GM18873 (cell line): Measurements from ENCODE around the gene SPEG.

Experiments
- ATAC-seq: cut with Tn5 transposase; IDR thresholded peaks from one replicate; pipeline ENCODE4 v1.9.1; 2021; ENCODE audit warnings: mild to moderate bottlenecking, moderate library complexity, moderate number of reproducible peaks; ENCODE audit not compliant: unreplicated experiment, low FRiP score

The SPEG gene

DNA sequence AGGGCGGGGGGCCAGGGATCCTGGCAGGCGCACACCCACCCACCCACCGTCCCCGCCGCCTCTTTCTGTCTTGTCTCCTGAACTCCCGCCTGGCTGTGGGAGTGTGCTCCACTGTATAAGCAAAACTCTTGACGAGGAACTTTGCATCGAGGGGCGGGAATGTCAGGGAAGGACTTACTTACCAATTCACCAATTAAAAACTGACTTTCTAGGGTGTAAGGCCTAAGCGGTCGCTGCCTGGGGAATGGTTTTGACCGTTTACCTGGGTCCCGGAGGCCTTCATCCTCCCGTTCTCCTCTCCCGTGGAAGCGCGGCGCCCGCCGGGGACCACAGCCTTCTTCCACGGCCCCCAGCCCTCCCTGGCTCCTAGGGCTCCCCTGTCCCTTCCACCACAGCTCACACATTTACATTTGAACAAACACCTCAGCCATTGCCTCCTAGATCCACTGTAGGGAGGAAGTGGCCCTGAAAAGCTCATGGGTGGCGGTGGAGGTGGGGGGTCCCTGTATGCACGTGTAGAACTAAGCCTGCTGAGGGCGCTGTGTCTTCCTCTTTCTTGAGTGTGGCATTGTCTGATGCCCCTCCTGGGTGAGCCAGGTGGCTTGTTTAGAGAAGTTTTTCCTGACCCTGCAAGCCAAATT is 88.5 kb downstream of the SPEG start:
- ATAC-seq, result no peak

DNA sequence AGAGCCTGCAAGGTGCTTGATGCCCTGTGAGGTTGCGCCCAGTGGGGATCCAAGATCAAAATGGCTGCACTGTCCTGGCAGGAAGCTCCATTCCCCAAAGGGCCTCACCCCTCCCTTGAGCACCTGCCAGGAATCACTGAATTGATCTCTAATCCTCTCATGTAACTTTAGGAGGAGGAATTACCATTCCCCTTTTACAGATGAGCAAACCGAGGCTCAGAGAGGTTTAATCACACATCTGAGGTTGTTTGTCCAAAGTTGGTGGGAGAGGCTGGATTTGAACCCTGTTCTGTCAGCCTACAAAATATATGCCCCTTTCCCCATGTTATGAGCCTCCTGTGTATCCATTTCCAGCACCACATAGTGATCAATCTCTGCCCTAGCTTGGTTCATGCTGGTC is 90.2 kb downstream of the SPEG start:
- ATAC-seq, result no peak

DNA sequence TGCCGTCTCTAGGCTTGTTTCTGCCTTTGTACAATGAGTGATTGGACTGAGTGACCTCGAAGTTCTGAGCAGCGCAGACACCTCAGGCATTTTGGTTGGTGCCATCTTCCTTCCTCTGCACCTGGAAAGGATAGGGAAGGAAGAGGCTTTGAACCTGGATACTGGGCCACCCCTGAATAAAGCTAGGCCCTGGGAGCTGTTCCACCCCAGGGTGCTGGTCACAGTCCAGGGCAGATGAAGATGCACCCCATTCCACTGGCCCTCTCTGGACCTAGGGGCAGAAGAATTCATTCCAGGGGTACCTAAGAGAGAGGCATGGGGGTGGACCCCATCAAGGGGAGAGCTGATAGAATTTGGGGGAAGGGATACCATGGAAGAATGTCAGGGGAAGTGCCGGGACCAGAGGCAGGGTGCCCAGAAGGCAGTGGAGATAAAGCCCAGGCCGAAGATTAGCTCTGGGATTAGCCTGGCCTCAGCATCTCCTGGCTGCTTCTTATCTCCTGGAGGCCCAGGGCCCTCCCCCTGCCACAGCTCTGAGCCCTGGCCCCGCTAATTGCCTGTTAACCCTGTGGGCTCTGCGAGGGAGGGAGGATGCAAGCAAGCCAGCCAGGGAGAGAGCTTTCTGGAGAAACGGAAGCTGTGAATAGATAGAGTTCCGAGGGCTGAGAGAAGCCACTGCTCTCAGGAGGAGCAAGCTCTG is 91.0 kb downstream of the SPEG start:
- ATAC-seq, result no peak

DNA sequence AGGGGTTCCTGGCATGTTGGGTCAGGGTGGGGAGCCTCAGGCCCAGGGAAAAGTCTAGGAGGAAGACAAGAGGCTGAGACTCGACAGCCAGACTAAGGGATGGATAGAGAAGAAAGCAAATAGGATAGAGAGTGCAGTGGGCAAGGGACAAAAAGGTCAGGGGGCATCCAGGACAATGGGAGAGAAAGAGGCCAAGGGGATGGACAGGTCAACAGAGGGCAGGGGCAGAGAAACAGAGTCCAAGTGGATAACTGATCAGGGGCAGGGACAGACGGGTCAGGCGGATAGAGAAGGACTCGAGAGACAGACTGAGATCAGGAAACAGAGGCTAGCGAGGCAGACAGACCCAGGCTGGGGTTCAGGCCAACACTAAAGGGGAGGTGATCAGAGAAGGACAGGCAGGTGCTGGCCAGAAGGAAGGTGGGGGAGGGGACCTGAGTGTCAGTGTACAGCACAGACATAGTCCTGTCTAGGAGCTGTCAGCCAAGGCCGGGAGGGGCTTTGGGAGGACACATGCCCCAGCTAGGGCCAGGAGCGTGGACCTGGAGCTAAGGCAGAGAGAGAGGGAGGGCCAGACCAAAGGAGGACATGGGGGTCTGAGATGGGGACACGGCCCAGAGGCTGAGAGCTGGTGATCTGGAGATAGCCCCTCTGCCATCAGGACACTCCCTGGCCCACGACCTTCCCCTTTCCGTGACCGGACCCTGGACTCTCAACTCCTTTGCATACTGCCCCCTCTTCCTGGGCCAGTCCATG is 91.9 kb downstream of the SPEG start:
- ATAC-seq, result no peak

DNA sequence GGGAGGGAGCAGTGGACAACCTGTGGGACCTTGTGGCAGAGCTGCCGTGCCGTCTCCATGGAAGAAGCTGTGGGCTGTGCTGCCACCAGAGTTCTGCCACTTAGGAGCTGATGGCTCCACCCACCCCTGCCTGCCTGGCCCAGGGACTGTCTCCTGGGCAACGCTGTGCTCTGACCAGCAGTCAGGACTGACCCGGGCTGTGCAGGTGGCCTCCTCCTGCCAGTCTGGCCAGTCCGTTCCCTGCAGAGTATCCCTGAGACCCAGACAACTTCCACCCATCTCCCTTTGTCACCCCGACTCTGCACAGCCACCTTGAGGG is 92.4 kb downstream of the SPEG start:
- ATAC-seq, result no peak

DNA sequence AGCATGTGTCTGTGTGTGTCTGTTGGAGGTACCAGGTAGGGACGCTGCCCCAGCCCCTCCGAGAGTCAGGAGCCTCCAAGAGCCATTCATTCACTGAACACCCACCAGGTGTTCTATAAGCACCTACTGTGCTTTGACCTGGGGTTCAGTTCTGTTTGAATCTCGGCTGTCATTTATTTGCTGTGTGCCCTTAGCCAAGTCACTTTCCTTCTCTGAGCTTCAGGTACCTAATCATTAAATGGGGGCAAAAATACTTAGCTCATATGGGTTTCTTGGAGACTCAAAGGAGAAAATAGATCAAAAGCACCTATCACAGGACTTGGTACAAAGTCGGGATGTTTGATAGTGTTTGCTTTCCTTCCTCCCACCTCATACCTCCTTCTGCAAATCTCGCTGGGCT is 92.8 kb downstream of the SPEG start:
- no peak for ATAC-seq

DNA sequence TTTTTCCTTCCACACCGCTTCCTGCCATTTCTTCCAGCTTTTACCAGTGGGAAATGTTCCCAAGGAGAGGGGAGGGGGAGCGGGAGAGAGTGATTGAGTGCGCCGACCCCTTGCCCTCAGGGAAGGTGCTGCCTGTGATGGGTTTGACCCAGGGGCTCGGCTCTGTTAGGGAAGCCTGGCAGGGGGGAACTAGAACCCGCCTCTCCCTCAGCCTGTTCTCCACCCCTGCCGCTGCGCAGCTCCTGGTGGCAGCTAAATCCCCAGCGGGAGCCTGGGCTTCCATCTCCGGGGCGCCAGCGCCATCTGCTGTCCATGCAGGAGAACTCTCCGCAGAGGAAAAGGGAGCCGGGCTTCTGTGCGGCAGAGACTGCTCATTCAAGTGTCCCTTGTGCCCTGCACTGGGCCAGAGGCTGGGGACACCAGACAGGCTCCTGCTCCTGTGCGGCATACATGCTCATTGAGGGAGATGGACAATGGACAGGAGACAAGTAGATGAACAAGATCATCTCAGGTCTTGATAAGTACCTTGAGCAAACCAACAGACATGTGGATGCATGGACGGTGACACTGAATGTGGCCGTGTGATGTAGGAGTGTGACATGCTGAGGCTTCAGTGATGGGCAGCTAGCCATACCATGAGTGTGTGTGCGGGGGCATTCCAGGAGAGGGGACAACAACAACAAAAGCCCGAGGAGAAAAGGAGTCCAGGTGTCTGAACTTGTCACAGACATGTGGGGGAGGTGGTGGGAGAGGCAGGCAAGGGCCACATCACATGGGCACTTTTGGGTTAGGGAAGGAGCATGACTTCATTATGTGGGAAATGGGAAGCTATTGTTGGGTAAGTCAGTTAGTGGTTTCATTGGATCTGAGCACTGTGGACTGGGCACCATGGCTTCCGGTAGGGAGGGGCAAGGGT is 95.7 kb downstream of the SPEG start:
- peak; percentile 76 for ATAC-seq

DNA sequence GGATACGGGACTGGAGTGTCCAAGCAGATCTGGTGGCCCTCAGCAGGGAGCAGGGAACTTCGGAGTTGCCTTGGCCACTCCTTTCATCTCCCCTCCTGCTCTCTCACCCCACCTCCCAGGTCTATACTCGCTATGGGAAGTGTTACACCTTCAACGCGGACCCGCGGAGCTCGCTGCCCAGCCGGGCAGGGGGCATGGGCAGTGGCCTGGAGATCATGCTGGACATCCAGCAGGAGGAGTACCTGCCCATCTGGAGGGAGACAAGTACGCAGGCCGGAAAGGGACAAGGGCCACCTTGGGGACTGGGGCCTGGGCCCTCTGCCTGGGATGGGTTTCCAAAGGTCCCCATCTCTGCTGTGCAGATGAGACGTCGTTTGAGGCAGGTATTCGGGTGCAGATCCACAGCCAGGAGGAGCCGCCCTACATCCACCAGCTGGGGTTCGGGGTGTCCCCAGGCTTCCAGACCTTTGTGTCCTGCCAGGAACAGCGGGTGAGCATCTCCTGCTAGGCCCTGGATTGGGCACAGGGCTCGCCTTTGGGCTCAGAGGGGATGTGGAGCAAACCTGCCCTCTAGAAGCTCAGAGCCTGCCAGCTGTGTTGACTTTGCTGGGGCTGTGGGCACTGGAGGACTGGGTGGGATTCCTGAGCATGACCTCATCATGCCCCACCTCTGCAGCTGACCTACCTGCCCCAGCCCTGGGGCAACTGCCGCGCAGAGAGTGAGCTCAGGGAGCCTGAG is 97.2 kb downstream of the SPEG start:
- no peak for ATAC-seq

DNA sequence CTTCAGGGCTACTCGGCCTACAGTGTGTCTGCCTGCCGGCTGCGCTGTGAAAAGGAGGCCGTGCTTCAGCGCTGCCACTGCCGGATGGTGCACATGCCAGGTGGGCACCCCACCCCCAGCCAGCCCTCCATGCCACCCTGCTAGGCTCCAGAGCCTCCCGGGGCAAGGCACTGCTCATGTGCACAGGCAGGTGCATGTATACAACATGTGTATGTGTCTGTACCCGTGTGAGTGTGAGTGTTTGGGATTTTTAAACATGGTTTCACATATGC is 97.7 kb downstream of the SPEG start:
- ATAC-seq, result no peak

DNA sequence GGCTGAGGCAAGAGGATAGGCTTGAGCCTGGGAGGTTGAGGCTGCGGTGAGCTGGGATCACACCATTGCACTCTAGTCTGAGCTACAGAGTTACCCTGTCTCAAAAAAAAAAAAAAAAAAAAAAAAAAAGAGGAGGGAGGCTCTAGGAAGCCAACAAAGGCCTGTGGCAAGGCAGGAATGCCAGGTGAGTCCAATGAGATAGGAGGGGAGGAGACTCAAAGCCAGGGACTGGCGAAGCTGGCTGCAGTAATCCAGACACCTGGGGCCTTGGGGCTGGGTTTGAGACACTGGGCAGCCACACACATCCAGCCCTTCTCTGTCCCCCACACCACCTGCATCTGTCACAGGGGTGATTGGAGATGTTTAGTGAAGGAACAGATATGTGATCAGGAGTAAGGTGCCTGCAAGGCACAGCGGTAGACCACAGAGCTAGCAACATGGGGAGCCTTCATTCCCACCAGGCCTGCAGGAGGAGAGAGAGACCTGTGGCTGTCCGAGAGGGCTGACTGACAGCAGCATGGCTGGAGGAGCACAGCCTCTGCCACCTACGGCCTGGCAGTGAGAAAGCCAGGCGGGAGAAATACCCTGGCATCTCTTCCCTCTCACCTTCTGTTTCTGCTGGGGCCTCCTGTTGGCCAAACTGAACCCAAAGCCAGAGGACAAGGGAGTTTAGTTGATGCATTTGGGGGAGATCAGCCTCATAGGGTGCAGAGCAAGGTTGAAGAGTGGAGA is 99.5 kb downstream of the SPEG start:
- no peak for ATAC-seq

DNA sequence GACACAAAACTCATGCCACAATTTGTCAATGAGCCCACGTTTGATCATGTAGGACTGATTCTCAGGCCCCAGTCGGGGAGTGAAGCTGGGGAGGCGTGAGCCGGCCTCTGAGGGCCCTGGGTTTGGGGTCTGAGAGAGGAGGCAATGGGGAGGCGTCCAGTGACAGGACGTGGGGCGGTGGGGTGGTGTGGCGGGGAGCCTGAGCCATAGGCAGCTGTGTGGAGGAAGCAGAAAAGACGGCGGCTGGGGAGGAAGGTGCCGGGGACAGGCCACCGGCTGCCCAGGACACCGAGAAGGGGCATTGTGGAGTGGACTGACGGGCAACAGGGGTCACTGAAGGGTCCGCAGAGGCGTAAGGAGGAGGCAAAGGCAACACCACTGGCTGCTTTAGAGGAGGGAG is 101.8 kb downstream of the SPEG start:
- no peak for ATAC-seq

DNA sequence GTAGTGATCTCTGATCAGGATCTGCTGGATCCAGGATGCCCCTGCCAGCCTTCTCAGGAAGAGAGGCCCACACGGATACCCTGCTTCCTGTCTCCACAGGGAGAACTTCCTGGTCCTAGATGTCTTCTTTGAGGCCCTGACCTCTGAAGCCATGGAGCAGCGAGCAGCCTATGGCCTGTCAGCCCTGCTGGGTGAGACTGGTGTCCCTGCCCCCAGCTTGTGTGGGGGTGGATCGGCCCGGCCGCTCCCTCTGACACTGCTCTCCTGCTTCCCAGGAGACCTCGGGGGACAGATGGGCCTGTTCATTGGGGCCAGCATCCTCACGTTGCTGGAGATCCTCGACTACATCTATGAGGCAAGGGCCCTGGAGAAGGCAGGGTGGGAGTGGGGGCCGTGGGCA is 102.3 kb downstream of the SPEG start:
- no peak for ATAC-seq

DNA sequence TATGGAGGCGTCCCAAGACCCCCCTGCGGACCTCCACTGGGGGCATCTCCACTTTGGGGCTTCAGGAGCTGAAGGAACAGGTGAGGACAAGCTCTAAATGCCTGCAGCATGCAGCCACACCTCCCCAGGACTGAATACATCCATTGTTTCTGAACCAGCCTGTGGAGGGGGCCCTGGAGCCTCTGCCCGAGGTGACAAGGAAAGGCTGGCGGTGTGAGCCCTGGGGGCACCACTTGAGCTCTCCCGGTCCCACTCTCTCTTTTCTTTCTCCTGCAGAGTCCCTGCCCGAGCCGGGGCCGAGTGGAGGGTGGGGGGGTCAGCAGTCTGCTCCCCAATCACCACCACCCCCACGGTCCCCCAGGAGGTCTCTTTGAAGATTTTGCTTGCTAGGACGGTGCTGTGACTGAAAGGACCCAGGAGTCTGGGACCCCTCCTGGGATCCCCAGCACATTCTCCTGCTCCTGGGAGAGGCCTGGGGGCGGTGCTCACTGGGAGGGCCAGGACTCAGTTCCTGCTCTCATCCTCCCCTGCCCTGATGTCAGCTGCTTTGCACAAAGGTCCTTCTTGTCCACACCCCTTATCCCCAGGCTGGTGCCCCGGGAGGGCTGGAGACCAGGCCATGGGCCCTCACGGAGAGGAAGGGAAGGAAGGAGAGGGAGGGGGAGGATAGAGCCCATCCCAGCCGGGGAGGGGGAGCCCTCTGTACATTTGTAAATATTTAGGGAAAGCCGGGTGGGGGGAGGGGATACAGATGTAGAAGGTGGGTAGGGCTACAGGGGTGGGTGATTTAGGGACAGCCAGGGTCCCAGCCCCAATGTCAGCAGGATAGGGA is 103.2 kb downstream of the SPEG start:
- no peak for ATAC-seq

DNA sequence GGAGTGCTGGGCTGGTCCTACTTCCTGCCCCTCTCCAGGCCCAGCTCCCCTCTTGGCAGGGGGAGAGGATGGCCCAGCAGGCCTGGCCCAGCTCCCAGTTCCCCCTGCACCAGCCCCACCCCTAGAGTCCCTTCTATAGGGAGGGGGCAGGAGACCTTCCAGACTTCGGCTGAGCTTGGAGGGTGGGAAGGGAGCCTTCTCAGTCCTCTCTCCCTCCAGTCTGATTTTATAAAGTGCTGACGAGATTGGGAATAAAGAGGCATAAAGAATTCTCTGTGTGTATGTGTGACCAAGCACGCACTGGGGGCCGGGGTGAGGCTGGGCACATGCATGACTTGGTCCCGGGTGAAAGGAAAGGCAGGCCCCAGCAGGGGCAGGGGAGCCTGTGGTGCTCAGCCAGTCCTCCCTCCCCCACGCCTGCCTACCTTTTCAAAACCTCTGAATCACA is 103.9 kb downstream of the SPEG start:
- ATAC-seq, result no peak

DNA sequence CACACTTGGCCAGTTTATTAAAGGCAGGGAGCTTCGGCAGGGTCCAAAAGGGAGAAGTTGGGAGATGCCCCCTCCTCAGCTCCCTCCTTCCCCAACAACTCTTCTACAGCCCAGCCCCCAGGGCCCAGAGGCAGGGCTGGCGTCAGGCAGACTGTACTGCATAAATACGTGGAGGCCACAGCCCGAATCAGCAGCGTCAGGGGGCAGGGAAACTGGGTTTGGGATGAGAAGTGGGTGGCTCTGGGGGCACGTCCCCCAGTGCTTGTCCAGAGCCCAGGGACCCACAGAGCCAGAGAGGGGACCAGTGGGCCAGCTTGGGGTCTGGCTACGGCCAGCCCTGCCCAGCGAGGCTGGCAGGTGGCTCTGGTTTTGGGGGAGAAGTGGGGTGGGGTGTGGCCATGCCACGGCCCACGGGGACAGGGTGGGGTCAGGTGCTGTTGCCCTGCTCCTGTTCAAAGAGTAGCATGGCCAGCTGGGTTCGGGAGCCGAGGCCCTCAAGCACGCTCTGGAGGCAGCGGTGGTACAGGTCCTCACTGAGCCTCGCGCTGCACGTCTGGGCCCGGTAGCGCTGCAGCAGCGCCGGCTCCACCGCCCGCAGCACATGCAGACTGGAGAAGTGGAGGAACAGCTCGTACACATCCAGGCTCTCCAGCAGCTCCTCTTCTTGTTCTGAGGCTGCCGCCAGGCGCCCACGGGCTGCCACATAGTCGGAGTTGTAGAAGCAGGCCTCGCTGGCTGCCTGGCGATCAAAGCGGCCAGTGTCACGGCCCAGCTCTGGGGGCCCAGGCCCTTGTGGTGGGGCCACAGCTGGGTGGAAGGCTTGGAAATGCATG is 104.5 kb downstream of the SPEG start:
- no peak for ATAC-seq

DNA sequence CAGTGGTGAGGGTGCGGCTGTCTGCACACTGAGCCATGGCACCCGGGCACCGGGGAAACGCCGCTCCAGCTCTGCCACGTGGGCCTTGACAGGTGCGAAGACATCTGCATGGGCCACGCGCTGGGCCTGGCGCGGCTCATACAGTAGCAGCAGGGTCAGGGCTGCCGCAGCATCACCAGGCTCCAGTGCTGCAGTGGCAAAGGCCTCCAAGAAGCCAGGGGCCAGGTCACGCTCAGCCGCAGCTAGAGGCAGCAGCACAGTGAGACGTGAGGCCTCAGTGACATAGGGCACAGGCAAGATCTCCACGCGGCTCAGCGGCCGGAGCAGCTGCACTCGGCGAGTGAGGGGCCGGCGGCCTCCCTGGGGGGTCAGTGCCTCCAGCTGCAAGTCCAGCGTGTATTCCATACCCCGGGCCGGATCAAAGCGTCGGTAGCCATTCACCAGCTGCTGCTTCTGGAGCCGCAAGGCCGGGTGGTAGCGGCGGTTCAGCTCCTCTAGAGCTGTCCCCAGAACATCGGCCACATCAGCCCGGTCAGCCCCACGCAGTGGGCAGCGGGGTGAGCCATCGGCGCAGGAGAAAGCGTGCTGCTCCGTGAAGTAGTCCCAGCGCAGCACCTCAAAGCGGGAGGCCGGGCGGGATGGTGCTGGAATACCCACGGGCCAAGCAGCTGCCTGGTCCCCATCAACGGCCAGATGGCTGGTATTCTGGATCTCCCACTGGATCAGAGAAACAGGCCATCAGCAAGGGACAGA is 105.5 kb downstream of the SPEG start:
- no peak for ATAC-seq

DNA sequence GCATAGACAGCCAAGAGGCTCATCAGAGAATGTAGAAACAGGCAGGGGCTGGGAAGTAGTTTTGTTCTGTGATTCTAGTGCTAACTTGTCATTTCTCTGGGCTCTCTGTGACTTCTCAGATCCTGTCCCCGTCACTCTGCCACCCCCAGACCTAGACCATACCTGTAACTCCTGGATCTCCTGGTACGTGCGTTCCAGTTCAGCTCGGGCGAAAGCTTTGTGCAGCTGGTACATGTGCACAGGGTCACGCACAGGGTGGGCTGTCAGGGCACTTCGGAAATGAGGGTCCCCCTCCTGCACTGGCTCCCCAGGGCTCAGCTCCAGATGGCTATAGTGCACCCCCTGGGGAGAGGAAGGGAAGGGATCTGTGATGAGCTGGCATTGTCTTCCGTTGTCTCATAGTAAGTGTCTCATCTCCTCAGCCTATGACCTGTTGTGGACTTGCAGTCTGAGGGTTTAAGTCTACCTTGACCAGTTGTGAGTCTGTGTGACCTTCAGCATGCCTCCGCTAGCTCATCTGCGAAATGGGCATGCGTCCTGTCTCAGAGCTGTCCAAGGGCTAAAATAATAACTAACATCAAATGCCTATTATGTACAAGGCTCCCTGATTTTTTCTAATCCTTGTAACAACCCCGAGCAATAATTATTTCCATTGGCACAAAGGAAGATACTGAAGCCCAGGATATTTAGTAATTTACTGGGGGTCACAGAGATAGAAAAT is 106.3 kb downstream of the SPEG start:
- no peak for ATAC-seq
